RWPE1 (cell line): ENCODE measurements around the gene HDHD2.

ENCODE experiments used
- CTCF ChIA-PET: fragments of 350-600 bp; sonication (Branson Sonifier 250); formaldehyde crosslinking; extraction: SDS; loops from one replicate; lab custom pipeline; 2021; lab: Yijun Ruan, JAX
- POLR2A ChIA-PET: fragments of 400-600 bp; formaldehyde crosslinking; extraction: SDS; loops from one replicate; lab custom pipeline; 2020; ENCODE audit warnings: antibody characterized with exemption; ENCODE audit not compliant: low non-redundant PET; lab: Yijun Ruan, JAX
- DNase-seq: peaks from one replicate; pipeline ENCODE4 v3.0.0; 2012; ENCODE audit warnings: low spot score
- H3K27ac ChIP-seq: fragments of 450-650 bp; 2 replicates; pipeline ENCODE4 v1.5.1; 2017
- CTCF ChIP-seq: fragments of 450-650 bp; conservative IDR thresholded peaks from 2 replicates; pipeline ENCODE4 v1.5.1; 2017; ENCODE audit warnings: low read depth, mild to moderate bottlenecking

Gene HDHD2

GRCh38 chr18:47179520-47179919, 29.2 kb upstream of the HDHD2 start:
- ChIA-PET CTCF (interaction anchor here (0.6 kb wide), 1 partner anchor 1056 kb away, joined by 4 read pairs; no protein-coding TSS in a partner anchor), POLR2A (no interaction called here)
- H3K27ac ChIP-seq, result no peak overlapping the region
- no peak for DNase-seq
- TF ChIP-seq CTCF, result no peak

- H3K27ac ChIP-seq, result peak within 1 kb of the TSS; percentile 75
- peak; percentile 70 for DNase-seq
- CTCF ChIA-PET, result no interaction called here
- POLR2A ChIA-PET, result no interaction called here
- TF ChIP-seq CTCF, result no peak
Measured at GRCh38 chr18:47175898-47176575, 25.7 kb upstream of the HDHD2 start, which contains the start of gene IER3IP1. Gene IER3IP1 (minus strand): TSS chr18:47176364. CDS start chr18:47176277, 87 bp downstream.

GRCh38 chr18:47175283-47175897, 25.1 kb upstream of the HDHD2 start:
- DNase-seq, result no peak
- peak overlapping the region; percentile 75 for H3K27ac ChIP-seq
- no peak for TF ChIP-seq CTCF
- CTCF ChIA-PET, result no interaction called here
- POLR2A ChIA-PET, result no interaction called here

GRCh38 chr18:47174545-47175116, 24.3 kb upstream of the HDHD2 start:
- ChIA-PET CTCF (interaction anchor here (0.7 kb wide), 1 partner anchor 532 kb away, joined by 3 read pairs; no protein-coding TSS in a partner anchor), POLR2A (no interaction called here)
- no peak for DNase-seq
- no peak for TF ChIP-seq CTCF
- no peak overlapping the region for H3K27ac ChIP-seq

- no peak for TF ChIP-seq CTCF
- DNase-seq, result no peak
- ChIA-PET POLR2A (no interaction called here), CTCF (interaction anchor here (0.6 kb wide), 1 partner anchor 22 kb away, joined by 3 read pairs; the partner anchor contains the start of gene HDHD2)
- H3K27ac ChIP-seq, result no peak overlapping the region
Measured at GRCh38 chr18:47172476-47172875, 22.2 kb upstream of the HDHD2 start.

GRCh38 chr18:47168913-47169312, 18.6 kb upstream of the HDHD2 start:
- H3K27ac ChIP-seq, result no peak overlapping the region
- DNase-seq, result no peak
- TF ChIP-seq CTCF, result no peak
- ChIA-PET CTCF (no interaction called here), POLR2A (no interaction called here)
